CD4-positive, alpha-beta memory T cell (primary cell): ENCODE measurements around the gene THTPA. TPM values are rescaled to one million over a fixed set of nuclear protein-coding genes. Genes with fewer than 3 reads are reported as not detected.

Experiments
- CTCF ChIA-PET: fragments of 350-600 bp; sonication (Branson Sonifier 250); formaldehyde crosslinking; loops from one replicate; lab custom pipeline; 2021; ENCODE audit warnings: inconsistent platforms; ENCODE audit not compliant: partially characterized antibody; lab: Charles Lee
- POLR2A ChIA-PET: fragments of 350-600 bp; sonication (Branson Sonifier 250); formaldehyde crosslinking; loops from one replicate; lab custom pipeline; 2021; ENCODE audit not compliant: partially characterized antibody; lab: Charles Lee
- DNase-seq, 5 donors: peaks; one replicate each; pipeline versions ENCODE4 v3.0.0 to v3.0.0-alpha.2; 2020 to 2022; ENCODE audit warnings: mixed read lengths in 1 of 5
- H3K27ac ChIP-seq: one replicate; pipeline ENCODE4 v1.7.0; 2013; ENCODE audit warnings: low read depth, low read length
- H3K27me3 ChIP-seq: 2 replicates; pipeline ENCODE4 v1.7.0; 2013; ENCODE audit warnings: mild to moderate bottlenecking, low read length, moderate library complexity; ENCODE audit not compliant: insufficient read depth
- H3K36me3 ChIP-seq: 2 replicates; pipeline ENCODE4 v1.7.0; 2013; ENCODE audit warnings: mild to moderate bottlenecking, low read length, moderate library complexity; ENCODE audit not compliant: insufficient read depth
- H3K4me1 ChIP-seq: 2 replicates; pipeline ENCODE4 v1.7.0; 2013; ENCODE audit warnings: mild to moderate bottlenecking, low read length, moderate library complexity; ENCODE audit not compliant: insufficient read depth
- H3K4me3 ChIP-seq, 2 donors: one replicate each; pipeline ENCODE4 v1.7.0; 2013; ENCODE audit warnings: low read length in 2 of 2, mild to moderate bottlenecking in 1 of 2
- H3K9me3 ChIP-seq, 2 donors: one replicate each; pipeline ENCODE4 v1.7.0; 2013; ENCODE audit warnings: low read length in 2 of 2, control low read depth in 1 of 2; ENCODE audit not compliant: control insufficient read depth in 1 of 2
- H3K27ac Mint-ChIP-seq, 7 donors: one replicate each; pipeline ENCODE4 v1.8.0; 2020 to 2021; ENCODE audit warnings: mixed read lengths in 7 of 7, mild to moderate bottlenecking in 6 of 7, inconsistent platforms in 3 of 7, moderate library complexity in 3 of 7
- H3K27me3 Mint-ChIP-seq, 2 donors: one replicate each; pipeline ENCODE4 v1.8.0; 2020 to 2021; ENCODE audit warnings: mixed read lengths in 2 of 2
- H3K36me3 Mint-ChIP-seq, 2 donors: one replicate each; pipeline ENCODE4 v1.8.0; 2020 to 2021; ENCODE audit warnings: mixed read lengths in 2 of 2, inconsistent platforms in 1 of 2, mild to moderate bottlenecking in 1 of 2
- H3K4me1 Mint-ChIP-seq, 4 donors: one replicate each; pipeline ENCODE4 v1.8.0; 2020 to 2021; ENCODE audit warnings: mixed read lengths in 4 of 4, mild to moderate bottlenecking in 1 of 4
- H3K4me3 Mint-ChIP-seq, 8 donors: one replicate each; pipeline ENCODE4 v1.8.0; 2020 to 2021; ENCODE audit warnings: mixed read lengths in 8 of 8, mild to moderate bottlenecking in 7 of 8, moderate library complexity in 6 of 8, inconsistent platforms in 3 of 8
- H3K9me3 Mint-ChIP-seq, 8 donors: one replicate each; pipeline ENCODE4 v1.8.0; 2020 to 2021; ENCODE audit warnings: mixed read lengths in 8 of 8, mild to moderate bottlenecking in 5 of 8, inconsistent platforms in 3 of 8, moderate library complexity in 1 of 8
- intact Hi-C: fragments of 100-400 bp; cut with micrococcal nuclease; formaldehyde crosslinking; loops from one replicate; pipeline ENCODE4 v1.15.1; 2023
- polyA plus RNA-seq, 2 donors: library from polyadenylated mRNA; unstranded; fragments of 300-500 nt; fragmentation: Illumina TruSeq; gene quantifications; one replicate each; pipeline ENCODE4 v1.2.3, GENCODE V29; 2021
- total RNA-seq, 2 experiments: library from RNA; stranded (reverse); gene quantifications; one replicate each; pipeline ENCODE4 v1.2.3, GENCODE V29; 2021

THTPA gene
- total and polyA plus RNA-seq, 4 experiments from 2014 or later = 10.9 to 26.2 (median 20.6) TPM

DNA sequence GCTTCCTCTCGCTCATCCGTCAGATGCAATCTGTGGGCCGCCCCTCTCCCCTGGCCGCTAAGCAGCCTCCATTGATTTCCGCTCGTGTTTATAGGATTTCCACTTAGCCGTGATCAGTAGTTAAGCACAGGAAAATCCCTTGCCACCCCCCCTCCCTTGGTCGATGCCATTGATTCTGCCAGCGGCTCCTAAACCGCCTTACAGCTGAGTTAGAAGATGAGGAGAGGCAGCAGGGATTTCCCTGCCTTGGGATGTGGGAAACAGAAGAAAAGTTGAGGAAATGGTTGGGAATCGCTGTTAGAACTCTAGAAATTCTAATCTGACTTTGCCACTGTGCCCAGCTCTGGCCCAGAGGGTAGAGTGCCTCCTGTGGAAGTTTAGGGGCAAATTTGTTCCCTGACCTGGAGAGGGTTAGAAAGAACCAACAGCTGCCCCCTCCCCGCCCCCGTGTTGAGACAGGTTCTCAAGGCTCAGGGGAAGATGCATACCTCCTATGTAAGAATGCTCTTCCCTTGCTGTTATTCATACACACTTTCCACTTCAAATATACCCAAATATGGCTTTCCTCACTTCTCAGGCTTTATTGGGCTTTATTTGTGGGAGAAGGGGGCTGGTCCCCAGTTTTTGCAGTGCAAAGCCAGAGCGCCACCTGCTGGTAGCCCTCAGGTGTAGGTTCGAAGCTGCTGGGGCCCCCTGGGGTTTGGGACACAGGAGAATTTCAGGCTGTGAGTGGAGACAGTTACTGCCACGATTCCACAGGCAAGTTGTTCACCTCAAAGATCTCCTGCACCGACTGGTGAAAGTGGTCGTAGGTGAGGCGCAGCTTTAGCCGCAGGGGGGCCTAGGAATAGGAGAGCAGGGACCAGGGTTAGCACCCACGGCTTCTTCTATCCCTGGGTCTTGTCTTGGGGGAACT, 3.2 kb downstream of the THTPA start:
- Mint-ChIP-seq H3K9me3 (no peaks in the 10 kb centered on the region), H3K4me1 (peaks cover 22 to 46% (median 33%) of the 10 kb centered on the region in 4 donors), H3K27me3 (no peaks in the 10 kb centered on the region), H3K4me3 (peak overlapping the region in 1 of 8 donors; percentile 36), H3K36me3 (peaks cover 28 to 49% of the 10 kb centered on the region in 2 donors), H3K27ac (peak overlapping the region in 2 of 7 donors; percentile 46 to 82)
- Histone ChIP-seq H3K9me3 (no peaks in the 10 kb centered on the region), H3K36me3 (peaks cover 57% of the 10 kb centered on the region), H3K4me3 (no peak overlapping the region), H3K27ac (no peak overlapping the region), H3K4me1 (peaks cover 25% of the 10 kb centered on the region), H3K27me3 (no peaks in the 10 kb centered on the region)
- intact Hi-C loops = loop anchor here (5.0 to 10.0 kb wide), 2 partner anchors 464 to 883 kb away; partner anchors contain the start of genes ACIN1, C14orf119 and SDR39U1
- ChIA-PET POLR2A (interaction anchor here (1.0 to 3.7 kb wide), 6 partner anchors 8 to 555 kb away, joined by 3 to 44 read pairs (median 4); partner anchors contain the start of genes AP1G2, DCAF11 and PPP1R3E), CTCF (interaction anchor here (0.7 to 9.5 kb wide), 23 partner anchors 8 to 258 kb away, joined by 3 to 174 read pairs (median 5); partner anchors contain the start of genes AP1G2 and ZFHX2)
- DNase-seq = peak; percentile 54 to 65 (median 57)

DNA sequence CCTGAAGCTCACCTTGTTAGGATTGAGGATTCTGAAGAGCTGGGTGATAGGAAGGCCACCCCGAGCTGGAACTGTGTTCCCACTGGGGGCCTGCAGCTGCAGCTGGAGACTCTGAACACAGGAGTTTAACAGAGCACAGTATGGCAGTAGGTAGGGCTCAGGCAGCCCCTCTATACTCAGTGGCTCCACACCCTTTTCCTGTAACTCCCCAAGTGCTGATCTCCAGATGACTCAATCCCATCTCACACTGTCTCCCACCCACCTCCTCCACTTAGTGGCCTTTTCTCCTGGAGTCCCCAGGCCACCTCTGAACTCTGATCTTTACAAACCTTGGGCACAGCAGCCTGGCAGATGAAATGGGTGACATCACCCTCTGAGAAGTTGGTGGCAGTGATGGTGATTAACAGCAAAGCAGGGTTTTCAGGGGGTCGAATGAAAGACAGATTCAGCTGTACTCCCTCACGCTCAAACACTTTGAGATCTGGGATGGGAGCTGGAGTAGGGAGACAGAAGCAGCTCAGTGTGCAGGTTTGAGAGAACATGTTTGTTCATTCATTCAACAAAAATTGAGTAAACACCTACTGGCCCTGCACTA, 4.0 kb downstream of the THTPA start:
- H3K36me3 ChIP-seq = peaks cover 64% of the 10 kb centered on the region
- Mint-ChIP-seq H3K36me3 (peaks cover 32 to 56% of the 10 kb centered on the region in 2 donors), H3K4me3 (no peak overlapping the region)

DNA sequence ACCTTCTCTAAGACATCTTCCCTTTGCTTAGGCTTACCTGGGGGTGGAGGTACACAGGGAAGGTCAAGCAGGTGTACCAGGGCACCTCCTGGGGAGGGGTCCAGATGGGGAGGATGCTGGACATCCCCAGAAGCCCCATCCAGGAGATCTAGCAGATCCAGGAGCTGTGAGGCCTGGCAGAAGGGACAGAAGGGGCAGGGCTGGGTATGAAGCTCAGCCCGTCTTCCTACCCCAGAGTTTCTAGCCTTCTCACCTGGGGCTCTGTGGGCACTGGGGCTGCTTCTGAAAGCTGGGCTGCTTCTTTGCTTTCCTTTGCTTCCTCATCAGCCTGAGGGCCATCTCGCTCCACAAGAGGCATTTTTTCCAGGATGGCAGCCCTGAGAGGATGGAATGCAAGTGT, 5.2 kb downstream of the THTPA start:
- Histone ChIP-seq H3K4me1 (peaks cover 28% of the 10 kb centered on the region), H3K27me3 (no peaks in the 10 kb centered on the region), H3K36me3 (peaks cover 72% of the 10 kb centered on the region), H3K27ac (no peak overlapping the region), H3K9me3 (no peaks in the 10 kb centered on the region), H3K4me3 (no peak overlapping the region)
- CTCF ChIA-PET = interaction anchor here (0.9 to 9.5 kb wide), 9 partner anchors 9 to 240 kb away, joined by 3 to 174 read pairs (median 9); partner anchors contain the start of gene PABPN1
- no peaks in the 10 kb centered on the region for H3K9me3 Mint-ChIP-seq
- no peak for DNase-seq
- peaks cover 32 to 62% of the 10 kb centered on the region in 2 donors for H3K36me3 Mint-ChIP-seq
- POLR2A ChIA-PET = interaction anchor here (1.5 to 3.5 kb wide), 2 partner anchors 13 to 83 kb away, joined by 3 to 19 read pairs; no protein-coding TSS in a partner anchor
- peak overlapping the region in 2 of 7 donors; percentile 16 to 23 for H3K27ac Mint-ChIP-seq
- H3K4me3 Mint-ChIP-seq = no peak overlapping the region
- H3K27me3 Mint-ChIP-seq = no peaks in the 10 kb centered on the region
- intact Hi-C loops = no loop called here
- H3K4me1 Mint-ChIP-seq = peaks cover 19 to 48% (median 31%) of the 10 kb centered on the region in 4 donors

More for the DNA sequence above, 4.0 kb downstream of the THTPA start:
- ChIA-PET CTCF (interaction anchor here (0.5 to 9.5 kb wide), 25 partner anchors 8 to 259 kb away, joined by 3 to 174 read pairs (median 5); partner anchors contain the start of gene ZFHX2), POLR2A (interaction anchor here (1.2 to 3.7 kb wide), 5 partner anchors 7 to 258 kb away, joined by 3 to 44 read pairs (median 4); partner anchors contain the start of genes AP1G2 and PPP1R3E)
- intact Hi-C loops = loop anchor here (5.0 to 10.0 kb wide), 2 partner anchors 465 to 882 kb away; partner anchors contain the start of genes ACIN1, C14orf119 and SDR39U1
- Mint-ChIP-seq H3K4me1 (peaks cover 22 to 54% (median 36%) of the 10 kb centered on the region in 4 donors), H3K27ac (peak overlapping the region in 2 of 7 donors; percentile 50 to 82), H3K9me3 (no peaks in the 10 kb centered on the region), H3K27me3 (no peaks in the 10 kb centered on the region)
- Histone ChIP-seq H3K9me3 (no peaks in the 10 kb centered on the region), H3K27me3 (no peaks in the 10 kb centered on the region), H3K4me1 (peaks cover 25% of the 10 kb centered on the region), H3K4me3 (no peak overlapping the region), H3K27ac (no peak overlapping the region)
- no peak for DNase-seq

DNA sequence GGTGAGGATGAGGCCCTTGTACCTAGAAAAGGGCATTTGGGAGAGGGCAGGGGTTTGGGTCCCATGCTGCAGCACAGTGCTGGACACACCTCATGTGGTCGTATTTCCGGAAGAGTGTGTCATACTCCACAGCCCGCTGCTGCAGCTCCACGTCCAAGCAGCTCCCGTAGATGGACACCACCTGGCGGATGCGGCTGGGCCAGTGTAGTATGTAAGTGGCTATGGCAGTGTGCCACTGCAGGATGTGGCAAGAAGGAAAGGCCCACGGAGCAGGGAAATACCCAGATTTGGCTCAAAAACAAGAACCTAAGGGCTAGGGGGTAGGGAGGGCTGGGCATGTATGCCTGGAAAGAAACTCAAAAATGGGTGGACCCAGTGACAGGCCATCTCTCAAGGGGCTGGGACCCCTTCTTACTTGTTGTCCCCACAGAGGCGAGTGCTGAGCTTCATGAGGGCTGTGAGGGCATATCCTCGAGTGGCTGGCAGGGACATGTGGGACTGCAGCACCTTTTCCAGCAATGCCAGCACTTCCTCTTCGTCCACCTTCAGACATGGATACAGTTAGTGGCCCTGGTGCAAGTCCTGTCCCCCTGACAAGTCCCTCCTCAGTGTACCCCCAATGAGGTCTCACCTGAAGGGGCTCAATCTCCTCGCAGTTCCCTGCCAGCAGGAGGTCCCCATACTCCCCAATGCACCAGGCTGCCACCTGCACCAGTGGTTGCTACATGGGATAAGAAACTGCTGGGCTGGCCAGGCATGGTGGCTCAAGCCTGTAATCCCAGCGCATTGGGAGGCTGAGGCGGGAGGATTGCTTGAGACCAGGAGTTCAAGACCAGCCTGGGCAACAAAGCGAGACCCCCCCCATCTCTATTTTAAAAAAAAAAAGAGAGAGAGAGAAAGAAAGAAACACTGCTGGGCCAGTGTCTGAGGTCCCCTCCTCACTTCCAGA, 6.1 kb downstream of the THTPA start:
- Mint-ChIP-seq H3K27ac (peak overlapping the region in 5 of 7 donors; percentile 16 to 84 (median 76)), H3K9me3 (no peaks in the 10 kb centered on the region), H3K4me1 (peaks cover 18 to 46% (median 30%) of the 10 kb centered on the region in 4 donors), H3K27me3 (no peaks in the 10 kb centered on the region), H3K4me3 (no peak overlapping the region), H3K36me3 (peaks cover 32 to 62% of the 10 kb centered on the region in 2 donors)
- ChIA-PET CTCF (interaction anchor here (0.9 to 9.5 kb wide), 13 partner anchors 10 to 260 kb away, joined by 3 to 174 read pairs (median 6); partner anchors contain the start of genes PABPN1 and PPP1R3E), POLR2A (interaction anchor here (1.3 to 3.5 kb wide), 4 partner anchors 10 to 519 kb away, joined by 3 to 19 read pairs (median 6); partner anchors contain the start of gene ZFHX2)
- Histone ChIP-seq H3K27ac (no peak overlapping the region), H3K27me3 (no peaks in the 10 kb centered on the region), H3K4me1 (peaks cover 28% of the 10 kb centered on the region), H3K36me3 (peaks cover 72% of the 10 kb centered on the region), H3K9me3 (no peaks in the 10 kb centered on the region), H3K4me3 (no peak overlapping the region)
- intact Hi-C loops = loop anchor here (1.0 to 2.0 kb wide), 2 partner anchors 84 to 233 kb away; no protein-coding TSS in a partner anchor
- DNase-seq = no peak

DNA sequence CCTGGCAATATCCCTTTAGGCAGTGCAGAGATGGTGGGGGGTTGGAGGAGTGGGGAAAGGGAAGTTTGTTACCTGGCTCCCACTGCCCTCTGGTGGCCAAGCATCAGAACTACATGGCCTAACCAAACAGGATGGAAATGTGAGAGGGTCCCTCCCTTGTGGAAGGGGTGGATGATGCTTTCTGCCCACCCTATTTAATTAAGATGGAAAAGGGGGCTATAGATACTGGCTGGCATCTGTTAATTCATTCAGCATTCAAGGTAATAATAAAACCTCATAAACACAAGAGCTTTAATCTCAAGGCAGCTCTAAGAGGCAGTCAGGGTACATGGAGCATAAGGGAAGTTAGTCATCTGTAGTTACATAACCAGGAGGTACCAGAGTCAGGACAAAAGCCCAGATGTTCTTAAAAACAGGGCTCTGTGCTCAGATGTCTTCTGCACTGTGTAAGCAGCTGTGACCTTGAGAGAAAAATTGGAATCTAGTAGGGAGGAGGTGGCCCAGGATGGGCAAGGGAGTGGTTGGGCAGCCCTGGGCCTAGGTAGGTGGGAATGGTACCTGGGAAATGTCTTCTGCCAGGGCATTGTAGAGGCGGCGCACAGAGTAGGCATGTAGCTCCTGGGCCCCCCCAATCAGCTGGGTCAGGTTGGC, 6.9 kb downstream of the THTPA start:
- H3K9me3 ChIP-seq = no peaks in the 10 kb centered on the region
- H3K27me3 ChIP-seq = no peaks in the 10 kb centered on the region
- POLR2A ChIA-PET = interaction anchor here (1.3 to 3.5 kb wide), 3 partner anchors 11 to 518 kb away, joined by 4 to 19 read pairs (median 9); partner anchors contain the start of gene ZFHX2
- Mint-ChIP-seq H3K36me3 (peaks cover 32 to 64% of the 10 kb centered on the region in 2 donors), H3K4me1 (peaks cover 17 to 46% (median 30%) of the 10 kb centered on the region in 4 donors), H3K27me3 (no peaks in the 10 kb centered on the region), H3K9me3 (no peaks in the 10 kb centered on the region), H3K27ac (peak overlapping the region in 6 of 7 donors; percentile 16 to 81 (median 70)), H3K4me3 (peak overlapping the region in 2 of 8 donors; percentile 44 to 51)
- peaks cover 72% of the 10 kb centered on the region for H3K36me3 ChIP-seq
- H3K27ac ChIP-seq = no peak overlapping the region
- peak; percentile 47 to 66 (median 53) for DNase-seq
- no peak overlapping the region for H3K4me3 ChIP-seq
- CTCF ChIA-PET = interaction anchor here (0.9 to 9.5 kb wide), 13 partner anchors 9 to 260 kb away, joined by 3 to 174 read pairs (median 4); partner anchors contain the start of genes PABPN1 and PPP1R3E
- intact Hi-C loops = loop anchor here (1.0 to 2.0 kb wide), 2 partner anchors 85 to 234 kb away; no protein-coding TSS in a partner anchor
- H3K4me1 ChIP-seq = peaks cover 21% of the 10 kb centered on the region
